ENCODE measurements around the gene SWSAP1. TPM values are rescaled to one million over a fixed set of nuclear protein-coding genes. Genes with fewer than 3 reads are reported as not detected.

The SWSAP1 gene
- polyA plus RNA-seq, 1 of the 3 experiments (the other 2 are of a cell fraction): 2.8 TPM

DNA sequence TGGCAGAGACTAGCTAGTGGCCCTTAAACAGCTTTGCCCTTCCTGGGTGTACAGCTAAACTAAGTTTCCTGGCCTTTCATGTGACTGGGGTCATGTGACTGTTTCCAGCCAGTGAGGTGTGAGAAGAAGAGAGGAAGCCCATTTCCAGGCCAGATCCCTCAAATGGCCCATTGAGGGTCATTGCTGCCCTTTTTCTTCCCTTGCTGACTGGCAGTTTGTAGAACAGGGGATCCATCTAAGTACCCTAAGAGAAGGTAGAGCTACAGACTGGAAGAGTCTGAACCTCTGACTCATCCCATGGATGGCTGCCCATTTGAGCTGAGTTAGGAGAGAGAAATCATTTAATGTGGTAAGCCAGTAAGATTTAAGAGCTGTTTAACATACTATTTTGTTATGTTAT, 2.8 kb downstream of the SWSAP1 start (continued):
- TF ChIP-seq, protein P1, sequence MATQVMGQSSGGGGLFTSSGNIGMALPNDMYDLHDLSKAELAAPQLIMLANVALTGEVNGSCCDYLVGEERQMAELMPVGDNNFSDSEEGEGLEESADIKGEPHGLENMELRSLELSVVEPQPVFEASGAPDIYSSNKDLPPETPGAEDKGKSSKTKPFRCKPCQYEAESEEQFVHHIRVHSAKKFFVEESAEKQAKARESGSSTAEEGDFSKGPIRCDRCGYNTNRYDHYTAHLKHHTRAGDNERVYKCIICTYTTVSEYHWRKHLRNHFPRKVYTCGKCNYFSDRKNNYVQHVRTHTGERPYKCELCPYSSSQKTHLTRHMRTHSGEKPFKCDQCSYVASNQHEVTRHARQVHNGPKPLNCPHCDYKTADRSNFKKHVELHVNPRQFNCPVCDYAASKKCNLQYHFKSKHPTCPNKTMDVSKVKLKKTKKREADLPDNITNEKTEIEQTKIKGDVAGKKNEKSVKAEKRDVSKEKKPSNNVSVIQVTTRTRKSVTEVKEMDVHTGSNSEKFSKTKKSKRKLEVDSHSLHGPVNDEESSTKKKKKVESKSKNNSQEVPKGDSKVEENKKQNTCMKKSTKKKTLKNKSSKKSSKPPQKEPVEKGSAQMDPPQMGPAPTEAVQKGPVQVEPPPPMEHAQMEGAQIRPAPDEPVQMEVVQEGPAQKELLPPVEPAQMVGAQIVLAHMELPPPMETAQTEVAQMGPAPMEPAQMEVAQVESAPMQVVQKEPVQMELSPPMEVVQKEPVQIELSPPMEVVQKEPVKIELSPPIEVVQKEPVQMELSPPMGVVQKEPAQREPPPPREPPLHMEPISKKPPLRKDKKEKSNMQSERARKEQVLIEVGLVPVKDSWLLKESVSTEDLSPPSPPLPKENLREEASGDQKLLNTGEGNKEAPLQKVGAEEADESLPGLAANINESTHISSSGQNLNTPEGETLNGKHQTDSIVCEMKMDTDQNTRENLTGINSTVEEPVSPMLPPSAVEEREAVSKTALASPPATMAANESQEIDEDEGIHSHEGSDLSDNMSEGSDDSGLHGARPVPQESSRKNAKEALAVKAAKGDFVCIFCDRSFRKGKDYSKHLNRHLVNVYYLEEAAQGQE (IDR thresholded peaks at IDR 0.05; ENCODE audit: low read depth, low read length): no peak
- TF ChIP-seq MEF2A (IDR thresholded peaks at IDR 0.05; ENCODE audit: borderline replicate concordance, low read depth) (no peak), EZH2phosphoT487 (IDR thresholded peaks at IDR 0.05; ENCODE audit: borderline replicate concordance, low read depth) (no peak), SIN3A (IDR thresholded peaks at IDR 0.05; ENCODE audit: borderline replicate concordance, low read depth, low read length) (no peak), YY1 (IDR thresholded peaks at IDR 0.05; ENCODE audit: low read depth) (no peak), FOSL2 (IDR thresholded peaks at IDR 0.05; ENCODE audit: borderline replicate concordance, low read depth) (peak; percentile 72), RFX5 (IDR thresholded peaks at IDR 0.05; ENCODE audit: low read length) (no peak), GABPA (IDR thresholded peaks at IDR 0.05; ENCODE audit: low read depth) (no peak), TAF1 (IDR thresholded peaks at IDR 0.05; ENCODE audit: borderline replicate concordance, low read depth, low read length) (no peak), TEAD4 (IDR thresholded peaks at IDR 0.05; ENCODE audit: borderline replicate concordance, insufficient read depth) (no peak), RAD21 (IDR thresholded peaks at IDR 0.05; ENCODE audit: low read length) (no peak), TCF12 (IDR thresholded peaks at IDR 0.05) (no peak), FOXM1 (IDR thresholded peaks at IDR 0.05; ENCODE audit: low read depth) (no peak), CHD2 (IDR thresholded peaks at IDR 0.05; ENCODE audit: low read length, partially characterized antibody) (no peak), ELF1 (IDR thresholded peaks at IDR 0.05) (peak; percentile 26; the same call in 1 of the 2 replicates), NRF1 (IDR thresholded peaks at IDR 0.05; ENCODE audit: low read depth, low read length) (no peak), GATA2 (CRISPR knock-in tag; IDR thresholded peaks at IDR 0.05) (no peak), JUND (IDR thresholded peaks at IDR 0.05) (0 out of 2 replicates have a peak, but pooled peaks have one; percentile 66)
- TF ChIP-seq, protein P2, sequence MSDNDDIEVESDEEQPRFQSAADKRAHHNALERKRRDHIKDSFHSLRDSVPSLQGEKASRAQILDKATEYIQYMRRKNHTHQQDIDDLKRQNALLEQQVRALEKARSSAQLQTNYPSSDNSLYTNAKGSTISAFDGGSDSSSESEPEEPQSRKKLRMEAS (IDR thresholded peaks at IDR 0.05; ENCODE audit: low read depth): no peak
- TF ChIP-seq, protein P3, sequence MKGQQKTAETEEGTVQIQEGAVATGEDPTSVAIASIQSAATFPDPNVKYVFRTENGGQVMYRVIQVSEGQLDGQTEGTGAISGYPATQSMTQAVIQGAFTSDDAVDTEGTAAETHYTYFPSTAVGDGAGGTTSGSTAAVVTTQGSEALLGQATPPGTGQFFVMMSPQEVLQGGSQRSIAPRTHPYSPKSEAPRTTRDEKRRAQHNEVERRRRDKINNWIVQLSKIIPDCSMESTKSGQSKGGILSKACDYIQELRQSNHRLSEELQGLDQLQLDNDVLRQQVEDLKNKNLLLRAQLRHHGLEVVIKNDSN (IDR thresholded peaks at IDR 0.05; ENCODE audit: borderline replicate concordance, low read depth): peak; percentile 90
- TF ChIP-seq, protein P4, sequence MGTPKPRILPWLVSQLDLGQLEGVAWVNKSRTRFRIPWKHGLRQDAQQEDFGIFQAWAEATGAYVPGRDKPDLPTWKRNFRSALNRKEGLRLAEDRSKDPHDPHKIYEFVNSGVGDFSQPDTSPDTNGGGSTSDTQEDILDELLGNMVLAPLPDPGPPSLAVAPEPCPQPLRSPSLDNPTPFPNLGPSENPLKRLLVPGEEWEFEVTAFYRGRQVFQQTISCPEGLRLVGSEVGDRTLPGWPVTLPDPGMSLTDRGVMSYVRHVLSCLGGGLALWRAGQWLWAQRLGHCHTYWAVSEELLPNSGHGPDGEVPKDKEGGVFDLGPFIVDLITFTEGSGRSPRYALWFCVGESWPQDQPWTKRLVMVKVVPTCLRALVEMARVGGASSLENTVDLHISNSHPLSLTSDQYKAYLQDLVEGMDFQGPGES (IDR thresholded peaks at IDR 0.05; ENCODE audit: low read depth, low read length): no peak
- TF ChIP-seq, protein P5, sequence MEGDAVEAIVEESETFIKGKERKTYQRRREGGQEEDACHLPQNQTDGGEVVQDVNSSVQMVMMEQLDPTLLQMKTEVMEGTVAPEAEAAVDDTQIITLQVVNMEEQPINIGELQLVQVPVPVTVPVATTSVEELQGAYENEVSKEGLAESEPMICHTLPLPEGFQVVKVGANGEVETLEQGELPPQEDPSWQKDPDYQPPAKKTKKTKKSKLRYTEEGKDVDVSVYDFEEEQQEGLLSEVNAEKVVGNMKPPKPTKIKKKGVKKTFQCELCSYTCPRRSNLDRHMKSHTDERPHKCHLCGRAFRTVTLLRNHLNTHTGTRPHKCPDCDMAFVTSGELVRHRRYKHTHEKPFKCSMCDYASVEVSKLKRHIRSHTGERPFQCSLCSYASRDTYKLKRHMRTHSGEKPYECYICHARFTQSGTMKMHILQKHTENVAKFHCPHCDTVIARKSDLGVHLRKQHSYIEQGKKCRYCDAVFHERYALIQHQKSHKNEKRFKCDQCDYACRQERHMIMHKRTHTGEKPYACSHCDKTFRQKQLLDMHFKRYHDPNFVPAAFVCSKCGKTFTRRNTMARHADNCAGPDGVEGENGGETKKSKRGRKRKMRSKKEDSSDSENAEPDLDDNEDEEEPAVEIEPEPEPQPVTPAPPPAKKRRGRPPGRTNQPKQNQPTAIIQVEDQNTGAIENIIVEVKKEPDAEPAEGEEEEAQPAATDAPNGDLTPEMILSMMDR (IDR thresholded peaks at IDR 0.05): no peak
